ENCODE data around the gene USP9X.
"Not testable (repeated sequence)": the region's sequence is repeated elsewhere in the genome, so short reads cannot be mapped to it uniquely, and the experiment has no call there.

USP9X gene

DNA sequence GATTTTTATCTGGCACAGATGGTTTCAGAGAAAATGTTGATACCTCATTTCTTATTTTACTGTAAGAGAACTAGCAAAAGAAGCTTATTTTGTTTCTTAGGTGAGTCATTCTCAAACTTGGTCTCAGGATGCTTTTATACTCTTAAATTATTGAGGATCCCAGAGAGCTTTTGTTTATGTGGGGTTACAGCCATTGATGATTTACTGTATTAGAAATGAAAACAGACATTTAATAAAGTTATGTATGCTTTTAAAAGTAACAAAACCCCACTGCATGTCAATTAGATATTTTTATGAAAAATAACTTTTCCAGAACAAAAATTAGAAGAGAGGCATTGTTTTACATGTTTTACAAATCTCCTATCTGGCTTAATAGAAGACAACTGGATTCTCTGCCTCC, 12.1 kb downstream of the USP9X start:
- TF ChIP-seq ZFX (IDR thresholded peaks at IDR 0.05; ENCODE audit: borderline replicate concordance): no peak
- TF ChIP-seq, protein P1, sequence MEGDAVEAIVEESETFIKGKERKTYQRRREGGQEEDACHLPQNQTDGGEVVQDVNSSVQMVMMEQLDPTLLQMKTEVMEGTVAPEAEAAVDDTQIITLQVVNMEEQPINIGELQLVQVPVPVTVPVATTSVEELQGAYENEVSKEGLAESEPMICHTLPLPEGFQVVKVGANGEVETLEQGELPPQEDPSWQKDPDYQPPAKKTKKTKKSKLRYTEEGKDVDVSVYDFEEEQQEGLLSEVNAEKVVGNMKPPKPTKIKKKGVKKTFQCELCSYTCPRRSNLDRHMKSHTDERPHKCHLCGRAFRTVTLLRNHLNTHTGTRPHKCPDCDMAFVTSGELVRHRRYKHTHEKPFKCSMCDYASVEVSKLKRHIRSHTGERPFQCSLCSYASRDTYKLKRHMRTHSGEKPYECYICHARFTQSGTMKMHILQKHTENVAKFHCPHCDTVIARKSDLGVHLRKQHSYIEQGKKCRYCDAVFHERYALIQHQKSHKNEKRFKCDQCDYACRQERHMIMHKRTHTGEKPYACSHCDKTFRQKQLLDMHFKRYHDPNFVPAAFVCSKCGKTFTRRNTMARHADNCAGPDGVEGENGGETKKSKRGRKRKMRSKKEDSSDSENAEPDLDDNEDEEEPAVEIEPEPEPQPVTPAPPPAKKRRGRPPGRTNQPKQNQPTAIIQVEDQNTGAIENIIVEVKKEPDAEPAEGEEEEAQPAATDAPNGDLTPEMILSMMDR (IDR thresholded peaks at IDR 0.05): no peak
- H3K27ac ChIP-seq: no peak overlapping the region

GRCh38 chrX:41100200-41100599, 15.0 kb downstream of the USP9X start:
- no peak overlapping the region for H3K27ac ChIP-seq
- TF ChIP-seq, protein P1 (IDR thresholded peaks at IDR 0.05): no peak
- TF ChIP-seq ZFX (IDR thresholded peaks at IDR 0.05; ENCODE audit: borderline replicate concordance): no peak

GRCh38 chrX:41100819-41101218, 15.6 kb downstream of the USP9X start:
- TF ChIP-seq, protein P1 (IDR thresholded peaks at IDR 0.05): no peak
- TF ChIP-seq ZFX (IDR thresholded peaks at IDR 0.05; ENCODE audit: borderline replicate concordance): no peak

GRCh38 chrX:41105005-41105404, 19.8 kb downstream of the USP9X start:
- TF ChIP-seq, protein P1 (IDR thresholded peaks at IDR 0.05): no peak
- TF ChIP-seq ZFX (IDR thresholded peaks at IDR 0.05; ENCODE audit: borderline replicate concordance): no peak
- no peak overlapping the region for H3K27ac ChIP-seq

More at GRCh38 chrX:41100819-41101218, 15.6 kb downstream of the USP9X start:
- no peak overlapping the region for H3K27ac ChIP-seq

- not testable (repeated sequence) for H3K27ac ChIP-seq
Observed at GRCh38 chrX:41106257-41106656, 21.0 kb downstream of the USP9X start.

- no peak overlapping the region for H3K27ac ChIP-seq
- TF ChIP-seq, protein P1 (IDR thresholded peaks at IDR 0.05): no peak
- no peak for TF ChIP-seq ZFX (IDR thresholded peaks at IDR 0.05; ENCODE audit: borderline replicate concordance)
Observed at GRCh38 chrX:41108007-41108406, 22.8 kb downstream of the USP9X start.

GRCh38 chrX:41108463-41109205, 23.4 kb downstream of the USP9X start:
- TF ChIP-seq ZFX (IDR thresholded peaks at IDR 0.05; ENCODE audit: borderline replicate concordance): no peak
- TF ChIP-seq, protein P1 (IDR thresholded peaks at IDR 0.05): no peak
- no peak overlapping the region for H3K27ac ChIP-seq

Measured in 22Rv1 (cell line).